Measurements from ENCODE around the gene LYPD6B. TPM values are rescaled to one million over a fixed set of nuclear protein-coding genes. Genes with fewer than 3 reads are reported as not detected.

The LYPD6B gene
- total RNA-seq, 1 experiment from 2014 or later = 2.0 TPM

GRCh38 chr2:149112713-149113112 is 74.2 kb downstream of the LYPD6B start:
- Histone ChIP-seq H3K79me1 (ENCODE audit: insufficient read depth, low read depth, low read length, poor library complexity, severe bottlenecking) (no peaks in the 10 kb centered on the region), H3K27ac (ENCODE audit: insufficient read length, low read depth, low read length) (no peak overlapping the region), H3K4ac (ENCODE audit: low read depth, low read length) (no peak overlapping the region), H3K4me2 (ENCODE audit: insufficient read depth, insufficient read length, low read length) (no peak overlapping the region), H4K20me1 (ENCODE audit: control insufficient read depth, insufficient read depth, insufficient read length) (no peaks in the 10 kb centered on the region), H4K5ac (ENCODE audit: insufficient read length, low read depth, low read length) (no peak overlapping the region), H2BK20ac (ENCODE audit: low read depth, low read length, poor library complexity, severe bottlenecking) (no peak overlapping the region), H4K91ac (ENCODE audit: insufficient read length, low read depth, low read length) (no peak overlapping the region), H3K9ac (ENCODE audit: extremely low read depth, insufficient read length, low read length) (no peak overlapping the region), H3K79me2 (ENCODE audit: insufficient read depth, low read length) (no peaks in the 10 kb centered on the region), H3K4me1 (ENCODE audit: insufficient read depth, low read length) (no peaks in the 10 kb centered on the region), H3K56ac (ENCODE audit: insufficient read length, low read depth, low read length) (no peak overlapping the region), H2BK120ac (ENCODE audit: low read depth, low read length, poor library complexity, severe bottlenecking) (no peak overlapping the region), H2BK15ac (ENCODE audit: low read depth, low read length) (no peak overlapping the region), H2AK5ac (ENCODE audit: insufficient read length, low read length) (no peak overlapping the region), H3T11ph (ENCODE audit: low read length) (no peak overlapping the region), H4K8ac (replicated peaks; ENCODE audit: insufficient read length, low read depth, low read length) (no peak overlapping the region), H3K23ac (ENCODE audit: insufficient read length, low read depth, low read length) (no peak overlapping the region), H3K23me2 (ENCODE audit: insufficient read length, low read depth, low read length, poor library complexity, severe bottlenecking) (no peaks in the 10 kb centered on the region), H3K9me3 (ENCODE audit: control insufficient read depth, low read depth, low read length) (no peaks in the 10 kb centered on the region), H2BK12ac (ENCODE audit: insufficient read length, low read depth, low read length) (no peak overlapping the region), H2BK5ac (ENCODE audit: insufficient read length, low read length) (no peak overlapping the region), H3K18ac (ENCODE audit: insufficient read length, low read depth, low read length) (no peak overlapping the region), H2AFZ (ENCODE audit: low read length) (no peak overlapping the region), H3K14ac (ENCODE audit: insufficient read depth, low read length) (no peak overlapping the region), H3K27me3 (ENCODE audit: insufficient read depth, low read length) (no peaks in the 10 kb centered on the region)
- Mint-ChIP-seq H3K4me1 (no peaks in the 10 kb centered on the region), H3K36me3 (ENCODE audit: insufficient read depth in 1 of 3, low read depth in 3 of 3) (peaks cover 0 to 5% (median 3%) of the 10 kb centered on the region in 3 experiments; a peak in 4 of 7 replicates), H3K4me3 (no peak overlapping the region), H3K27ac (no peak overlapping the region), H3K27me3 (ENCODE audit: low read depth) (no peaks in the 10 kb centered on the region; the same call in 1 of the 2 replicates), H3K9me3 (peaks cover 3 to 7% of the 10 kb centered on the region in 2 experiments; a peak in 4 of 5 replicates)
- WGBS (ENCODE audit: extremely low coverage, insufficient read length, low lambda C conversion rate) = no CpG with 5 or more reads among the region's 2 CpGs
- TF ChIP-seq CTCF (conservative IDR thresholded peaks at IDR 0.05) = no peak
- DNase-seq = no peak

Measured in H9 (cell line).